Measurements from ENCODE around the gene SETDB2. TPM values are rescaled to one million over a fixed set of nuclear protein-coding genes. Genes with fewer than 3 reads are reported as not detected.

Gene SETDB2
- total and polyA plus RNA-seq, 2 donors (not counting 3 experiments of a cell fraction or from before 2014, with no cell fraction given), result 1.5 to 5.6 TPM

GRCh38 chr13:49407936-49408335 lies 36.1 kb upstream of the SETDB2 start:
- Histone ChIP-seq H3K4me1 (ENCODE audit: control insufficient read depth, extremely low read depth, insufficient read depth, low read length) (no peaks in the 10 kb centered on the region), H3K4me3 (replicated peaks in 1 of 3; ENCODE audit: insufficient read depth in 1 of 3, low read depth in 1 of 3, low read length in 3 of 3) (no peak overlapping the region), H3K9me3 (replicated peaks; ENCODE audit: control insufficient read depth, insufficient read depth, low read length) (no peaks in the 10 kb centered on the region), H2AFZ (ENCODE audit: low read depth, low read length) (no peak overlapping the region), H3K9ac (replicated peaks; ENCODE audit: extremely low read depth, insufficient read depth, low read length) (no peak overlapping the region), H3K9me1 (replicated peaks; ENCODE audit: control insufficient read depth, extremely low read depth, insufficient read depth, low read length) (no peaks in the 10 kb centered on the region), H4K20me1 (replicated peaks; ENCODE audit: control insufficient read depth, extremely low read depth, insufficient read depth, low read length) (no peaks in the 10 kb centered on the region), H3K36me3 (ENCODE audit: control insufficient read depth in 2 of 2, extremely low read depth in 1 of 2, insufficient read depth in 2 of 2, low read length in 2 of 2) (no peaks in the 10 kb centered on the region), H3K4me2 (ENCODE audit: insufficient read depth, low read length) (no peak overlapping the region), H3K27me3 (ENCODE audit: control insufficient read depth in 2 of 2, insufficient read depth in 2 of 2, low read length in 2 of 2) (no peaks in the 10 kb centered on the region), H3K79me2 (ENCODE audit: control insufficient read depth, insufficient read depth, low read length) (no peaks in the 10 kb centered on the region), H3K27ac (ENCODE audit: insufficient read depth, low read depth, low read length) (no peak overlapping the region)
- dilution Hi-C loops (cut with MboI; ENCODE audit: extremely low pct_ligation_motif_present, low sequenced_read_pairs), result no loop called here
- ChIA-PET CTCF (interaction anchor here (0.9 kb wide), 1 partner anchor 16 kb away, joined by 3 read pairs; no protein-coding TSS in a partner anchor), POLR2A (no interaction called here)
- DNase-seq (ENCODE audit: low read depth, low spot score) (no peak), FAIRE-seq (no peak)
- no peak for TF ChIP-seq JUN (IDR thresholded peaks at IDR 0.05; ENCODE audit: borderline replicate concordance, insufficient read depth, insufficient read length, low read depth)
- no peak for TF ChIP-seq POLR2A (IDR thresholded peaks at IDR 0.05; ENCODE audit: low read depth, low read length)
- no peak for TF ChIP-seq EZH2 (IDR thresholded peaks at IDR 0.05; ENCODE audit: borderline replicate concordance, low read depth, low read length, severe bottlenecking)
- TF ChIP-seq FOS (IDR thresholded peaks at IDR 0.05; ENCODE audit: borderline replicate concordance, insufficient read depth, low read length), result no peak
- no peak for TF ChIP-seq MAX (IDR thresholded peaks at IDR 0.05; ENCODE audit: insufficient read depth, insufficient read length)
- TF ChIP-seq GATA2 (IDR thresholded peaks at IDR 0.05; ENCODE audit: insufficient read depth, insufficient read length, low read depth, low read length), result no peak
- TF ChIP-seq MYC (IDR thresholded peaks at IDR 0.05; ENCODE audit: low read depth, low read length), result no peak
- intact Hi-C loops (cut with micrococcal nuclease), result no loop called here
- no TSS peak for BruUV-seq (replicated peaks)

GRCh38 chr13:49409008-49409407 lies 35.1 kb upstream of the SETDB2 start:
- H3K36me3 ChIP-seq (ENCODE audit: control insufficient read depth in 2 of 2, extremely low read depth in 1 of 2, insufficient read depth in 2 of 2, low read length in 2 of 2), result no peaks in the 10 kb centered on the region
- no peaks in the 10 kb centered on the region for H3K27me3 ChIP-seq (ENCODE audit: control insufficient read depth in 2 of 2, insufficient read depth in 2 of 2, low read length in 2 of 2)
- intact Hi-C loops (cut with micrococcal nuclease), result no loop called here
- H3K4me1 ChIP-seq (ENCODE audit: control insufficient read depth, extremely low read depth, insufficient read depth, low read length), result no peaks in the 10 kb centered on the region
- dilution Hi-C loops (cut with MboI; ENCODE audit: extremely low pct_ligation_motif_present, low sequenced_read_pairs), result no loop called here
- H3K4me2 ChIP-seq (ENCODE audit: insufficient read depth, low read length), result no peak overlapping the region
- no peak for DNase-seq (ENCODE audit: low read depth, low spot score)
- H2AFZ ChIP-seq (ENCODE audit: low read depth, low read length), result no peak overlapping the region
- no peak overlapping the region for H3K4me3 ChIP-seq (replicated peaks in 1 of 3; ENCODE audit: insufficient read depth in 1 of 3, low read depth in 1 of 3, low read length in 3 of 3)
- H3K9me3 ChIP-seq (replicated peaks; ENCODE audit: control insufficient read depth, insufficient read depth, low read length), result no peaks in the 10 kb centered on the region
- H4K20me1 ChIP-seq (replicated peaks; ENCODE audit: control insufficient read depth, extremely low read depth, insufficient read depth, low read length), result no peaks in the 10 kb centered on the region
- no peak for FAIRE-seq
- TF ChIP-seq GATA2 (IDR thresholded peaks at IDR 0.05; ENCODE audit: insufficient read depth, insufficient read length, low read depth, low read length), result no peak
- no peak for TF ChIP-seq MAX (IDR thresholded peaks at IDR 0.05; ENCODE audit: insufficient read depth, insufficient read length)
- no peak for TF ChIP-seq JUN (IDR thresholded peaks at IDR 0.05; ENCODE audit: borderline replicate concordance, insufficient read depth, insufficient read length, low read depth)
- no peak for TF ChIP-seq EZH2 (IDR thresholded peaks at IDR 0.05; ENCODE audit: borderline replicate concordance, low read depth, low read length, severe bottlenecking)
- no peak for TF ChIP-seq FOS (IDR thresholded peaks at IDR 0.05; ENCODE audit: borderline replicate concordance, insufficient read depth, low read length)
- TF ChIP-seq, protein P1, sequence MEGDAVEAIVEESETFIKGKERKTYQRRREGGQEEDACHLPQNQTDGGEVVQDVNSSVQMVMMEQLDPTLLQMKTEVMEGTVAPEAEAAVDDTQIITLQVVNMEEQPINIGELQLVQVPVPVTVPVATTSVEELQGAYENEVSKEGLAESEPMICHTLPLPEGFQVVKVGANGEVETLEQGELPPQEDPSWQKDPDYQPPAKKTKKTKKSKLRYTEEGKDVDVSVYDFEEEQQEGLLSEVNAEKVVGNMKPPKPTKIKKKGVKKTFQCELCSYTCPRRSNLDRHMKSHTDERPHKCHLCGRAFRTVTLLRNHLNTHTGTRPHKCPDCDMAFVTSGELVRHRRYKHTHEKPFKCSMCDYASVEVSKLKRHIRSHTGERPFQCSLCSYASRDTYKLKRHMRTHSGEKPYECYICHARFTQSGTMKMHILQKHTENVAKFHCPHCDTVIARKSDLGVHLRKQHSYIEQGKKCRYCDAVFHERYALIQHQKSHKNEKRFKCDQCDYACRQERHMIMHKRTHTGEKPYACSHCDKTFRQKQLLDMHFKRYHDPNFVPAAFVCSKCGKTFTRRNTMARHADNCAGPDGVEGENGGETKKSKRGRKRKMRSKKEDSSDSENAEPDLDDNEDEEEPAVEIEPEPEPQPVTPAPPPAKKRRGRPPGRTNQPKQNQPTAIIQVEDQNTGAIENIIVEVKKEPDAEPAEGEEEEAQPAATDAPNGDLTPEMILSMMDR (IDR thresholded peaks at IDR 0.05; ENCODE audit: extremely low read depth in 1 of 2, insufficient read depth in 1 of 2, low read depth in 1 of 2, low read length in 2 of 2), result no peak
- H3K27ac ChIP-seq (ENCODE audit: insufficient read depth, low read depth, low read length), result no peak overlapping the region
- H3K9ac ChIP-seq (replicated peaks; ENCODE audit: extremely low read depth, insufficient read depth, low read length), result no peak overlapping the region
- H3K79me2 ChIP-seq (ENCODE audit: control insufficient read depth, insufficient read depth, low read length), result no peaks in the 10 kb centered on the region
- ChIA-PET POLR2A (no interaction called here), CTCF (no interaction called here)
- no TSS peak for BruUV-seq (replicated peaks)
- no peaks in the 10 kb centered on the region for H3K9me1 ChIP-seq (replicated peaks; ENCODE audit: control insufficient read depth, extremely low read depth, insufficient read depth, low read length)
